ENCODE measurements around the gene LSM14A.

- TF ChIP-seq USF1 (CRISPR knock-in tag; IDR thresholded peaks at IDR 0.05) (no peak), NFYB (CRISPR knock-in tag; conservative IDR thresholded peaks at IDR 0.05; ENCODE audit: low read depth) (no peak), CTCF (IDR thresholded peaks at IDR 0.05) (peak; percentile 52), ZNF138 (CRISPR knock-in tag; conservative IDR thresholded peaks at IDR 0.05) (no peak), ZBTB21 (CRISPR knock-in tag; IDR thresholded peaks at IDR 0.05; ENCODE audit: borderline replicate concordance) (no peak), TEAD1 (CRISPR knock-in tag; IDR thresholded peaks at IDR 0.05) (no peak), PRDM15 (CRISPR knock-in tag; IDR thresholded peaks at IDR 0.05) (no peak)
These were observed 48.3 kb downstream of the LSM14A start for GRCh38 chr19:34220472-34221063.
